IMR-90 (cell line): Measurements from ENCODE around the gene VASH1. TPM values are rescaled to one million over a fixed set of nuclear protein-coding genes. Genes with fewer than 3 reads are reported as not detected.

Experiments used
- ATAC-seq: fragments of 200-7000 bp; cut with Tn5 transposase; 2 replicates; pipeline ENCODE4 v1.9.1; 2020; ENCODE audit warnings: low read depth, mild to moderate bottlenecking, moderate library complexity
- BruUV-seq: library from RNA; stranded (reverse); fragments of 400-500 nt; replicated peaks from 2 replicates; lab custom pipeline; 2021; lab: Mats Ljungman, UMichigan
- CTCF ChIA-PET: fragments of 300-600 bp; formaldehyde crosslinking; extraction: SDS; loops from one replicate; lab custom pipeline; 2021; ENCODE audit warnings: antibody characterized with exemption; lab: Yijun Ruan, JAX
- POLR2A ChIA-PET: fragments of 300-600 bp; sonication (Branson Sonifier 250); formaldehyde crosslinking; loops from one replicate; lab custom pipeline; 2022; ENCODE audit warnings: antibody characterized with exemption; ENCODE audit not compliant: unreplicated experiment; lab: Charles Lee
- DNase-seq: peaks from one replicate; pipeline ENCODE4 v3.0.0; 2013
- H2AFZ ChIP-seq: replicated peaks from 2 replicates; pipeline ENCODE3; 2013; ENCODE audit warnings: low read length, mild to moderate bottlenecking; ENCODE audit not compliant: poor library complexity
- H2AK5ac ChIP-seq: 2 replicates; pipeline ENCODE4 v1.6.1; 2013; ENCODE audit warnings: low read depth, low read length, inconsistent platforms
- H2AK9ac ChIP-seq: replicated peaks from 2 replicates; pipeline ENCODE3; 2013; ENCODE audit warnings: mild to moderate bottlenecking, low read depth, low read length, moderate library complexity; ENCODE audit not compliant: poor library complexity
- H2BK120ac ChIP-seq: 2 replicates; pipeline ENCODE4 v1.6.1; 2013; ENCODE audit warnings: low read depth, low read length, inconsistent platforms
- H2BK15ac ChIP-seq: 3 replicates; pipeline ENCODE4 v1.6.1; 2013; ENCODE audit warnings: low read depth, low read length, inconsistent platforms
- H2BK20ac ChIP-seq: 2 replicates; pipeline ENCODE4 v1.6.1; 2013; ENCODE audit warnings: low read depth, mild to moderate bottlenecking, inconsistent platforms, low read length, moderate library complexity
- H2BK5ac ChIP-seq: 2 replicates; pipeline ENCODE4 v1.6.1; 2013; ENCODE audit warnings: mild to moderate bottlenecking, low read depth, low read length, inconsistent platforms; ENCODE audit not compliant: poor library complexity, severe bottlenecking
- H3K14ac ChIP-seq: replicated peaks from 2 replicates; pipeline ENCODE4 v1.6.1; 2013; ENCODE audit warnings: low read depth, low read length, inconsistent platforms
- H3K18ac ChIP-seq: 2 replicates; pipeline ENCODE4 v1.6.1; 2013; ENCODE audit warnings: low read depth, low read length, control low read depth
- H3K23ac ChIP-seq: 2 replicates; pipeline ENCODE4 v1.6.1; 2013; ENCODE audit warnings: low read depth, low read length, inconsistent platforms
- H3K27ac ChIP-seq: 2 replicates; pipeline ENCODE4 v1.5.1; 2013; ENCODE audit warnings: mild to moderate bottlenecking, control low read depth, low read length; ENCODE audit not compliant: insufficient read depth
- H3K27me3 ChIP-seq: 2 replicates; pipeline ENCODE4 v1.6.1; 2013; ENCODE audit warnings: low read length; ENCODE audit not compliant: control insufficient read depth, insufficient read depth
- H3K36me3 ChIP-seq: 2 replicates; pipeline ENCODE4 v1.6.1; 2013; ENCODE audit warnings: low read length, mixed read lengths; ENCODE audit not compliant: control insufficient read depth, insufficient read depth
- H3K4ac ChIP-seq: 2 replicates; pipeline ENCODE4 v1.6.1; 2013; ENCODE audit warnings: low read depth, low read length, inconsistent platforms
- H3K4me1 ChIP-seq: 2 replicates; pipeline ENCODE4 v1.6.1; 2013; ENCODE audit warnings: low read length, mixed read lengths; ENCODE audit not compliant: control insufficient read depth, insufficient read depth
- H3K4me2 ChIP-seq: 2 replicates; pipeline ENCODE4 v1.6.1; 2013; ENCODE audit warnings: low read depth, mild to moderate bottlenecking, control low read depth, low read length, moderate library complexity
- H3K4me3 ChIP-seq: 2 replicates; pipeline ENCODE4 v1.5.1; 2013; ENCODE audit warnings: low read depth, mild to moderate bottlenecking, control low read depth, low read length, moderate library complexity; ENCODE audit not compliant: insufficient read depth
- H3K56ac ChIP-seq: 2 replicates; pipeline ENCODE4 v1.6.1; 2013; ENCODE audit warnings: low read length, inconsistent platforms; ENCODE audit not compliant: insufficient read depth; ENCODE audit errors: extremely low read depth
- H3K79me1 ChIP-seq, 2 experiments: 2 replicates each; pipeline ENCODE4 v1.6.1; 2013; ENCODE audit warnings: low read length in 2 of 2, inconsistent platforms in 1 of 2, low read depth in 1 of 2
- H3K9ac ChIP-seq: 2 replicates; pipeline ENCODE4 v1.6.1; 2013; ENCODE audit warnings: low read depth, low read length, control low read depth
- H3K9me1 ChIP-seq: 2 replicates; pipeline ENCODE4 v1.6.1; 2013; ENCODE audit warnings: low read length, inconsistent platforms; ENCODE audit not compliant: insufficient read depth
- H3K9me3 ChIP-seq: 2 replicates; pipeline ENCODE4 v1.6.1; 2013; ENCODE audit warnings: low read length; ENCODE audit not compliant: control insufficient read depth, insufficient read depth
- H4K20me1 ChIP-seq: 2 replicates; pipeline ENCODE4 v1.6.1; 2013; ENCODE audit warnings: low read length, inconsistent platforms; ENCODE audit not compliant: insufficient read depth
- H4K5ac ChIP-seq: 2 replicates; pipeline ENCODE4 v1.6.1; 2013; ENCODE audit warnings: mild to moderate bottlenecking, low read depth, low read length, control low read depth
- H4K8ac ChIP-seq, 2 experiments: 2 replicates each; pipeline ENCODE4 v1.6.1; 2013; ENCODE audit warnings: low read depth in 2 of 2, low read length in 2 of 2, control low read depth in 1 of 2, inconsistent platforms in 1 of 2
- H4K91ac ChIP-seq: 2 replicates; pipeline ENCODE4 v1.6.1; 2013; ENCODE audit warnings: low read depth, low read length, inconsistent platforms; ENCODE audit not compliant: insufficient read depth
- BHLHE40 ChIP-seq: fragments of 150-350 bp; IDR thresholded peaks from 2 replicates; pipeline ENCODE4 v1.6.1; 2016; ENCODE audit warnings: mild to moderate bottlenecking, low read depth, low read length
- CEBPB ChIP-seq: IDR thresholded peaks from 2 replicates; pipeline ENCODE4 v1.6.1; 2012; ENCODE audit warnings: low read depth, low read length, improper control_type of control experiment
- CHD1 ChIP-seq: IDR thresholded peaks from 2 replicates; pipeline ENCODE4 v1.6.1; 2012; ENCODE audit warnings: low read depth, low read length, improper control_type of control experiment
- CTCF ChIP-seq: conservative IDR thresholded peaks from 2 replicates; pipeline ENCODE4 v1.5.1; 2012; ENCODE audit warnings: mild to moderate bottlenecking, low read depth, low read length, improper control_type of control experiment
- ELK1 ChIP-seq: fragments of 150-350 bp; IDR thresholded peaks from 2 replicates; pipeline ENCODE4 v1.6.1; 2016; ENCODE audit warnings: low read depth, mild to moderate bottlenecking, low read length, moderate library complexity, borderline replicate concordance
- MAFK ChIP-seq: IDR thresholded peaks from 2 replicates; pipeline ENCODE4 v1.6.1; 2012; ENCODE audit warnings: low read depth, low read length, improper control_type of control experiment
- MAZ ChIP-seq: IDR thresholded peaks from 2 replicates; pipeline ENCODE4 v1.6.1; 2012; ENCODE audit warnings: low read depth, mild to moderate bottlenecking, low read length, improper control_type of control experiment, moderate library complexity, borderline replicate concordance
- POLR2A ChIP-seq: IDR thresholded peaks from 2 replicates; pipeline ENCODE4 v1.6.1; 2012; ENCODE audit warnings: mild to moderate bottlenecking, low read depth, low read length
- RCOR1 ChIP-seq: IDR thresholded peaks from 2 replicates; pipeline ENCODE4 v1.6.1; 2012; ENCODE audit warnings: mild to moderate bottlenecking, low read length, improper control_type of control experiment; ENCODE audit not compliant: insufficient replicate concordance
- SMC3 ChIP-seq: fragments of 150-350 bp; IDR thresholded peaks from 2 replicates; pipeline ENCODE4 v1.6.1; 2016; ENCODE audit warnings: low read depth, mild to moderate bottlenecking, antibody characterized with exemption, low read length, moderate library complexity
- USF2 ChIP-seq: fragments of 150-350 bp; IDR thresholded peaks from 2 replicates; pipeline ENCODE4 v1.6.1; 2017; ENCODE audit warnings: mild to moderate bottlenecking, antibody characterized with exemption, low read length, low read depth
- WGBS, 2 experiments: methylation state at CpG; one replicate each; pipeline versions ENCODE4 v1.1.5 to v1.1.7; 2013; ENCODE audit warnings: missing lambda C conversion rate in 2 of 2; ENCODE audit not compliant: insufficient read length in 1 of 2; ENCODE audit errors: extremely low coverage in 2 of 2; 5-methylcytosine and 5-hydroxymethylcytosine counted together
- dilution Hi-C: fragments of 300-500 bp; cut with HindIII; formaldehyde crosslinking; loops from one replicate; pipeline ENCODE4 v1.14.3; 2018; ENCODE audit warnings: low sequenced_read_pairs; ENCODE audit not compliant: unreplicated experiment
- in situ Hi-C: fragments of 300-500 bp; cut with MboI; formaldehyde crosslinking; loops from 3 replicates; pipeline ENCODE4 v1.14.3; 2019; ENCODE audit warnings: low sequenced_read_pairs, inconsistent platforms, mixed read lengths
- intact Hi-C: fragments of 100-400 bp; cut with micrococcal nuclease; formaldehyde crosslinking; loops from 2 replicates; pipeline ENCODE4 v1.10.0; 2022
- polyA plus RNA-seq, 3 experiments: library from polyadenylated mRNA; depleted of rRNA; stranded (reverse); fragments of >200 nt; gene quantifications; 2 replicates each; pipeline ENCODE4 v1.2.3, GENCODE V29; 2012; ENCODE audit warnings: low replicate concordance in 1 of 3
- total RNA-seq: library from RNA; depleted of rRNA; stranded (reverse); fragments of >200 nt; gene quantifications from 2 replicates; pipeline ENCODE4 v1.2.3, GENCODE V29; 2012

VASH1 gene
- total and polyA plus RNA-seq, 2 of the 4 experiments (the other 2 are of a cell fraction) = 2.0 to 9.5 TPM

- DNase-seq (no peak), ATAC-seq (no peak)
- Histone ChIP-seq H3K4ac (no peak overlapping the region), H3K56ac (no peak overlapping the region), H2AK9ac (no peak overlapping the region), H3K4me1 (no peaks in the 10 kb centered on the region), H3K27ac (no peak overlapping the region), H3K9me3 (no peaks in the 10 kb centered on the region), H3K23ac (no peak overlapping the region), H3K27me3 (peaks cover 6% of the 10 kb centered on the region), H3K4me3 (no peak overlapping the region), H2BK15ac (no peak overlapping the region), H3K14ac (no peak overlapping the region), H2BK120ac (no peak overlapping the region), H3K36me3 (no peaks in the 10 kb centered on the region), H3K18ac (no peak overlapping the region), H3K9ac (no peak overlapping the region), H4K20me1 (no peaks in the 10 kb centered on the region), H4K91ac (no peak overlapping the region), H3K79me1 (no peaks in the 10 kb centered on the region), H3K9me1 (no peaks in the 10 kb centered on the region), H2AFZ (peak overlapping the region; percentile 26), H2BK20ac (no peak overlapping the region), H4K5ac (no peak overlapping the region), H3K4me2 (no peak overlapping the region), H2BK5ac (no peak overlapping the region), H4K8ac (no peak overlapping the region), H2AK5ac (no peak overlapping the region)
- 78% methylated on average over 4 of the region's 9 CpGs; no CpG with 5 or more reads in 1 of the 2 experiments for WGBS, 2 experiments
- ChIA-PET CTCF (interaction anchor here (0.8 kb wide), 1 partner anchor 9 kb away, joined by 5 read pairs; no protein-coding TSS in a partner anchor), POLR2A (no interaction called here)
- dilution Hi-C loops = no loop called here
- in situ Hi-C loops = loop anchor here (5.0 kb wide), 1 partner anchor 63 kb away; no protein-coding TSS in a partner anchor
- TF ChIP-seq MAFK (no peak), CTCF (no peak), RCOR1 (no peak), MAZ (no peak), SMC3 (no peak), POLR2A (no peak), BHLHE40 (no peak), CEBPB (no peak), USF2 (no peak), CHD1 (no peak), ELK1 (no peak)
- no TSS peak for BruUV-seq
- intact Hi-C loops = no loop called here
Measured at GRCh38 chr14:76719666-76720065, 41.6 kb upstream of the VASH1 start.
